ELF-1 (cell line): Measurements from ENCODE around the gene EML6.
"Not testable (repeated sequence)": the region's sequence is repeated elsewhere in the genome, so short reads cannot be mapped to it uniquely, and the experiment has no call there.

Experiments used
- DNase-seq: peaks from one replicate; pipeline ENCODE4 v3.0.0-alpha.2; 2016; ENCODE audit warnings: low read depth, low spot score

The EML6 gene

GRCh38 chr2:54801352-54801751 lies 77.9 kb downstream of the EML6 start:
- DNase-seq: no peak

GRCh38 chr2:54803783-54804751 lies 80.6 kb downstream of the EML6 start:
- no peak for DNase-seq

- no peak for DNase-seq
Observed at GRCh38 chr2:54805255-54805654, 81.8 kb downstream of the EML6 start.

GRCh38 chr2:54806975-54807374 lies 83.5 kb downstream of the EML6 start:
- DNase-seq: no peak

GRCh38 chr2:54808661-54809060 lies 85.2 kb downstream of the EML6 start:
- no peak for DNase-seq

GRCh38 chr2:54809819-54810218 lies 86.4 kb downstream of the EML6 start:
- no peak for DNase-seq

GRCh38 chr2:54810246-54810645 lies 86.8 kb downstream of the EML6 start:
- DNase-seq: no peak

- no peak for DNase-seq
Observed at GRCh38 chr2:54813584-54813983, 90.1 kb downstream of the EML6 start.

- no peak for DNase-seq
Observed at GRCh38 chr2:54814389-54815147, 91.1 kb downstream of the EML6 start.

GRCh38 chr2:54815148-54815539 lies 91.7 kb downstream of the EML6 start:
- DNase-seq: no peak

GRCh38 chr2:54818226-54818625 lies 94.8 kb downstream of the EML6 start:
- DNase-seq: no peak

GRCh38 chr2:54820558-54820957 lies 97.1 kb downstream of the EML6 start:
- DNase-seq: no peak

- no peak for DNase-seq
Observed at GRCh38 chr2:54824567-54824966, 101.1 kb downstream of the EML6 start.

GRCh38 chr2:54830546-54830945 lies 107.1 kb downstream of the EML6 start:
- DNase-seq: no peak

GRCh38 chr2:54831480-54831879 lies 108.0 kb downstream of the EML6 start:
- no peak for DNase-seq

GRCh38 chr2:54834721-54835120 lies 111.3 kb downstream of the EML6 start:
- DNase-seq: no peak

- DNase-seq: no peak
Observed at GRCh38 chr2:54836477-54836876, 113.0 kb downstream of the EML6 start.

GRCh38 chr2:54838585-54839035 lies 115.1 kb downstream of the EML6 start:
- DNase-seq: peak; percentile 79

GRCh38 chr2:54839461-54840255 lies 116.2 kb downstream of the EML6 start:
- no peak for DNase-seq

GRCh38 chr2:54840559-54841468 lies 117.4 kb downstream of the EML6 start:
- no peak for DNase-seq

GRCh38 chr2:54841500-54841899 lies 118.0 kb downstream of the EML6 start:
- not testable (repeated sequence) for DNase-seq
